ENCODE measurements around the gene BSDC1.

DNA sequence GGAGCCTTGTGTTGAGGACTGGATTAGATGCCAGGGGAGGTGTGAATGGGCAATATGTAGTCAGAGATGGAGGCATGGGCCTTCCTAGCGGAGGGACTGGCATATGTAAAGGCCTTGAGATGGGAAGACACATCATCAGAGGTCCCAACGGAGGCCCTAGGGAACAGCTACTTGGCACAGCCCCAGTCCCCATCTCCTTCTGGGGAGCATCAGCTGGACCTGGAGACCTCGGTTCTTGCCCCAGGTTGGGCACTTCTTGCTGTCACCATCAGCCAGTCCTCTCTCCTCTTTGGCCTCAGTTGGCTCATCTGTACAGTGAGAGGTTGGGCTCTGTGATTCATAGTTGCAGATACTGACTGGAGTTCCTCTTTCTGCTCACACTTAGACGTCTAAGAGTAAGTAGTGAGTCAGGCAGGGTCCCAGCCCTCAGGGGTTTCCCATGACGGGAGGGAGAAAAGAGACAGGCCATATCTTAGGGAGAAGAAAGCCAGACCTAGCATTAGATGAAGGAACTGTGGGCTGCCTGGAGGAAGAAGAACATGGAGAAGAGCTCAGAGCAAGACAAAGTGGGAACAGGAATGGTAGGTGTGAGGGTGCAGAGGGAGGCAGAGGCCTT, 54.8 kb downstream of the BSDC1 start:
- no peak for TF ChIP-seq TAF1 (IDR thresholded peaks at IDR 0.05; ENCODE audit: borderline replicate concordance, low read depth, low read length)
- no peak for TF ChIP-seq NFIC (IDR thresholded peaks at IDR 0.05; ENCODE audit: borderline replicate concordance)
- no peak for TF ChIP-seq EZH2phosphoT487 (IDR thresholded peaks at IDR 0.05; ENCODE audit: borderline replicate concordance, low read depth)
- TF ChIP-seq, protein P1, sequence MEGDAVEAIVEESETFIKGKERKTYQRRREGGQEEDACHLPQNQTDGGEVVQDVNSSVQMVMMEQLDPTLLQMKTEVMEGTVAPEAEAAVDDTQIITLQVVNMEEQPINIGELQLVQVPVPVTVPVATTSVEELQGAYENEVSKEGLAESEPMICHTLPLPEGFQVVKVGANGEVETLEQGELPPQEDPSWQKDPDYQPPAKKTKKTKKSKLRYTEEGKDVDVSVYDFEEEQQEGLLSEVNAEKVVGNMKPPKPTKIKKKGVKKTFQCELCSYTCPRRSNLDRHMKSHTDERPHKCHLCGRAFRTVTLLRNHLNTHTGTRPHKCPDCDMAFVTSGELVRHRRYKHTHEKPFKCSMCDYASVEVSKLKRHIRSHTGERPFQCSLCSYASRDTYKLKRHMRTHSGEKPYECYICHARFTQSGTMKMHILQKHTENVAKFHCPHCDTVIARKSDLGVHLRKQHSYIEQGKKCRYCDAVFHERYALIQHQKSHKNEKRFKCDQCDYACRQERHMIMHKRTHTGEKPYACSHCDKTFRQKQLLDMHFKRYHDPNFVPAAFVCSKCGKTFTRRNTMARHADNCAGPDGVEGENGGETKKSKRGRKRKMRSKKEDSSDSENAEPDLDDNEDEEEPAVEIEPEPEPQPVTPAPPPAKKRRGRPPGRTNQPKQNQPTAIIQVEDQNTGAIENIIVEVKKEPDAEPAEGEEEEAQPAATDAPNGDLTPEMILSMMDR (IDR thresholded peaks at IDR 0.05) = no peak
- TF ChIP-seq, protein P2, sequence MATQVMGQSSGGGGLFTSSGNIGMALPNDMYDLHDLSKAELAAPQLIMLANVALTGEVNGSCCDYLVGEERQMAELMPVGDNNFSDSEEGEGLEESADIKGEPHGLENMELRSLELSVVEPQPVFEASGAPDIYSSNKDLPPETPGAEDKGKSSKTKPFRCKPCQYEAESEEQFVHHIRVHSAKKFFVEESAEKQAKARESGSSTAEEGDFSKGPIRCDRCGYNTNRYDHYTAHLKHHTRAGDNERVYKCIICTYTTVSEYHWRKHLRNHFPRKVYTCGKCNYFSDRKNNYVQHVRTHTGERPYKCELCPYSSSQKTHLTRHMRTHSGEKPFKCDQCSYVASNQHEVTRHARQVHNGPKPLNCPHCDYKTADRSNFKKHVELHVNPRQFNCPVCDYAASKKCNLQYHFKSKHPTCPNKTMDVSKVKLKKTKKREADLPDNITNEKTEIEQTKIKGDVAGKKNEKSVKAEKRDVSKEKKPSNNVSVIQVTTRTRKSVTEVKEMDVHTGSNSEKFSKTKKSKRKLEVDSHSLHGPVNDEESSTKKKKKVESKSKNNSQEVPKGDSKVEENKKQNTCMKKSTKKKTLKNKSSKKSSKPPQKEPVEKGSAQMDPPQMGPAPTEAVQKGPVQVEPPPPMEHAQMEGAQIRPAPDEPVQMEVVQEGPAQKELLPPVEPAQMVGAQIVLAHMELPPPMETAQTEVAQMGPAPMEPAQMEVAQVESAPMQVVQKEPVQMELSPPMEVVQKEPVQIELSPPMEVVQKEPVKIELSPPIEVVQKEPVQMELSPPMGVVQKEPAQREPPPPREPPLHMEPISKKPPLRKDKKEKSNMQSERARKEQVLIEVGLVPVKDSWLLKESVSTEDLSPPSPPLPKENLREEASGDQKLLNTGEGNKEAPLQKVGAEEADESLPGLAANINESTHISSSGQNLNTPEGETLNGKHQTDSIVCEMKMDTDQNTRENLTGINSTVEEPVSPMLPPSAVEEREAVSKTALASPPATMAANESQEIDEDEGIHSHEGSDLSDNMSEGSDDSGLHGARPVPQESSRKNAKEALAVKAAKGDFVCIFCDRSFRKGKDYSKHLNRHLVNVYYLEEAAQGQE (IDR thresholded peaks at IDR 0.05; ENCODE audit: low read depth, low read length) = no peak
- TF ChIP-seq, protein P3, sequence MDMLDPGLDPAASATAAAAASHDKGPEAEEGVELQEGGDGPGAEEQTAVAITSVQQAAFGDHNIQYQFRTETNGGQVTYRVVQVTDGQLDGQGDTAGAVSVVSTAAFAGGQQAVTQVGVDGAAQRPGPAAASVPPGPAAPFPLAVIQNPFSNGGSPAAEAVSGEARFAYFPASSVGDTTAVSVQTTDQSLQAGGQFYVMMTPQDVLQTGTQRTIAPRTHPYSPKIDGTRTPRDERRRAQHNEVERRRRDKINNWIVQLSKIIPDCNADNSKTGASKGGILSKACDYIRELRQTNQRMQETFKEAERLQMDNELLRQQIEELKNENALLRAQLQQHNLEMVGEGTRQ (IDR thresholded peaks at IDR 0.05; ENCODE audit: borderline replicate concordance, low read depth, low read length) = no peak
- TF ChIP-seq, protein P4, sequence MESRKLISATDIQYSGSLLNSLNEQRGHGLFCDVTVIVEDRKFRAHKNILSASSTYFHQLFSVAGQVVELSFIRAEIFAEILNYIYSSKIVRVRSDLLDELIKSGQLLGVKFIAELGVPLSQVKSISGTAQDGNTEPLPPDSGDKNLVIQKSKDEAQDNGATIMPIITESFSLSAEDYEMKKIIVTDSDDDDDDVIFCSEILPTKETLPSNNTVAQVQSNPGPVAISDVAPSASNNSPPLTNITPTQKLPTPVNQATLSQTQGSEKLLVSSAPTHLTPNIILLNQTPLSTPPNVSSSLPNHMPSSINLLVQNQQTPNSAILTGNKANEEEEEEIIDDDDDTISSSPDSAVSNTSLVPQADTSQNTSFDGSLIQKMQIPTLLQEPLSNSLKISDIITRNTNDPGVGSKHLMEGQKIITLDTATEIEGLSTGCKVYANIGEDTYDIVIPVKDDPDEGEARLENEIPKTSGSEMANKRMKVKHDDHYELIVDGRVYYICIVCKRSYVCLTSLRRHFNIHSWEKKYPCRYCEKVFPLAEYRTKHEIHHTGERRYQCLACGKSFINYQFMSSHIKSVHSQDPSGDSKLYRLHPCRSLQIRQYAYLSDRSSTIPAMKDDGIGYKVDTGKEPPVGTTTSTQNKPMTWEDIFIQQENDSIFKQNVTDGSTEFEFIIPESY (IDR thresholded peaks at IDR 0.05; ENCODE audit: borderline replicate concordance, low read depth) = no peak
- TF ChIP-seq MXI1 (IDR thresholded peaks at IDR 0.05; ENCODE audit: low read depth, low read length) = no peak
- no peak for TF ChIP-seq RFX5 (IDR thresholded peaks at IDR 0.05; ENCODE audit: low read length)
- TF ChIP-seq ELF1 (IDR thresholded peaks at IDR 0.05) = no peak
- no peak for TF ChIP-seq RCOR1 (IDR thresholded peaks at IDR 0.05; ENCODE audit: low read length)
- TF ChIP-seq, protein P5, sequence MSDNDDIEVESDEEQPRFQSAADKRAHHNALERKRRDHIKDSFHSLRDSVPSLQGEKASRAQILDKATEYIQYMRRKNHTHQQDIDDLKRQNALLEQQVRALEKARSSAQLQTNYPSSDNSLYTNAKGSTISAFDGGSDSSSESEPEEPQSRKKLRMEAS (IDR thresholded peaks at IDR 0.05; ENCODE audit: low read depth) = no peak
- no peak for TF ChIP-seq POLR2AphosphoS5 (IDR thresholded peaks at IDR 0.05; ENCODE audit: low read depth, low read length)

All from SK-N-SH (cell line).